K562 (cell line): ENCODE measurements around the gene MYCN.

Source experiments
- ATF3 ChIP-seq, 2 experiments: fragments of 450-650 bp in 1 of 2; sonication (generic) in 1 of 2; formaldehyde crosslinking in 1 of 2; IDR thresholded peaks in 1 of 2; conservative IDR thresholded peaks in 1 of 2; 2 replicates each; pipeline versions ENCODE4 v1.6.1 to v1.8.1; 2016 to 2023; ENCODE audit warnings: mild to moderate bottlenecking in 2 of 2, moderate library complexity in 2 of 2, inconsistent platforms in 1 of 2, missing genetic modification reagents in 1 of 2
- USF2 ChIP-seq: sonication (generic); formaldehyde crosslinking; IDR thresholded peaks from 2 replicates; pipeline ENCODE4 v1.5.0; 2020; ENCODE audit warnings: missing genetic modification reagents
- ZNF785 ChIP-seq: fragments of 250-450 bp; sonication (Bioruptor Pico); IDR thresholded peaks from 2 replicates; pipeline ENCODE4 v1.4.0; 2020; ENCODE audit warnings: mild to moderate bottlenecking

- TF ChIP-seq USF2 (CRISPR knock-in tag) (no peak), ZNF785 (CRISPR knock-in tag) (no peak), ATF3 (IDR thresholded peaks at IDR 0.05) (no peak), ATF3 (CRISPR knock-in tag; conservative IDR thresholded peaks at IDR 0.05) (no peak)
These were observed 5.2 kb upstream of the MYCN start for GRCh38 chr2:15935189-15935588.
